CD1c-positive myeloid dendritic cell (primary cell): Measurements from ENCODE around the gene PSMC3.
A peak's percentile ranks its signal among the peaks of the same experiment; 100 is the strongest.

Experiments used
- DNase-seq: peaks from one replicate; pipeline ENCODE4 v3.0.0-alpha.2; 2016; ENCODE audit errors: extremely low spot score

The PSMC3 gene

GRCh38 chr11:47394322-47395222 lies 31.7 kb downstream of the PSMC3 start:
- DNase-seq = peak; percentile 93

DNA sequence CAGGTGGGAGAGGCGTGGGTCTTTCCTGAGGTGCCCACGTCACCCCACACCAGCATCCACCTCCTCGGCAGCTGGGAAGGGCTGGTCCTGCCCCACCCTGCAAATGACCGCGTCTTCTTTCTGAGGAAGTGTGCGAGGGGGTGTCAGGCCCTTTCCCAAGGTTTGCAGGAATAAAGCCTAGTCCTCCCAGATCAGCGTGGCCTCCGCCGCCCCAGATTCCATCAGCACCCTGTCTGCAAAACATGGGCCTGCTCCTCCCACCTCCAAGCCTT lies 32.3 kb downstream of the PSMC3 start:
- DNase-seq = peak; percentile 84

GRCh38 chr11:47393163-47394049 lies 32.8 kb downstream of the PSMC3 start:
- peak; percentile 73 for DNase-seq

- DNase-seq = peak; percentile 79
Observed at GRCh38 chr11:47392546-47393162, 33.6 kb downstream of the PSMC3 start.

- no peak for DNase-seq
Observed at GRCh38 chr11:47391711-47392432, 34.4 kb downstream of the PSMC3 start.

DNA sequence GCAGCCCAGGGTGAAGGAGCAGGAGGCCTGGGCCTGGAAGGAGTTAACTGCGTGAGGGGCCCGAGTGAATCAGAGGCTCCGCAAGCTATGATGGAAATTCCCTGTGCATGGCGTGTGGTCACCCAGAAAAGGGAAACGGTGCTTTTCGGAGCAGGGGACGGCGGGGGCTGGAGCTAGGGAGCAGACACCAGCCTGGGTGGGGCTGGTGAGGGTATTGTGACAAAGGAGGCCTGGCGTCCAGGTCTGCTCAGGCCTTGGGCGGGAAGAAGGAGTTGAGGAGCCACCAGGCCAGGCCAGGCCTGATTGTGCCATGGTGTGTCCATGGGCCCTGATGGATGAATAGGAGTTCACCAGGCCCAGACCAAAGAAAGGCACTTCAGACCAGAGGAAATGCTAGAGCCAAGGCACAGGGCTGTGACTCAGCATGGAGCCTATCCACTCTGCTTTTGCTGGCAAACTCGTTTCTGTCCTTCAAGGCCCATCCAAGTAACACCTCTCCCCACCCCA lies 35.1 kb downstream of the PSMC3 start:
- DNase-seq = peak; percentile 95

DNA sequence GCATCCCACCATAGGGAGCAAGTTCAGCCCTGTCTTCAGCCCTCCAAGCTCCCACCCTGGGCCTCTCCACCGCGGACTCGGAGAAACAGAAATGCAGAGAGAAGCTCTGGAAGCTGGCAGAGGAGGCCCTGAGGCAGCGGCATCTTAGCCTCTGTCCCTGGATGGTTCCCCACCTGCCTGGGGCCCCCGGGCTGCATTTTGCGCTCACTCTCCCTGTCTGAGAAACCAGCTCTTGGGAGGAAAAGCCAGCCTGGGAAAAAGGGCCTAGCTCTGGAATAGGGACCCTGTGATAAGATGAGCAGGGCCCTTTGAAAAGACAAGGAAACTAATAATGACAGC lies 35.8 kb downstream of the PSMC3 start:
- no peak for DNase-seq

DNA sequence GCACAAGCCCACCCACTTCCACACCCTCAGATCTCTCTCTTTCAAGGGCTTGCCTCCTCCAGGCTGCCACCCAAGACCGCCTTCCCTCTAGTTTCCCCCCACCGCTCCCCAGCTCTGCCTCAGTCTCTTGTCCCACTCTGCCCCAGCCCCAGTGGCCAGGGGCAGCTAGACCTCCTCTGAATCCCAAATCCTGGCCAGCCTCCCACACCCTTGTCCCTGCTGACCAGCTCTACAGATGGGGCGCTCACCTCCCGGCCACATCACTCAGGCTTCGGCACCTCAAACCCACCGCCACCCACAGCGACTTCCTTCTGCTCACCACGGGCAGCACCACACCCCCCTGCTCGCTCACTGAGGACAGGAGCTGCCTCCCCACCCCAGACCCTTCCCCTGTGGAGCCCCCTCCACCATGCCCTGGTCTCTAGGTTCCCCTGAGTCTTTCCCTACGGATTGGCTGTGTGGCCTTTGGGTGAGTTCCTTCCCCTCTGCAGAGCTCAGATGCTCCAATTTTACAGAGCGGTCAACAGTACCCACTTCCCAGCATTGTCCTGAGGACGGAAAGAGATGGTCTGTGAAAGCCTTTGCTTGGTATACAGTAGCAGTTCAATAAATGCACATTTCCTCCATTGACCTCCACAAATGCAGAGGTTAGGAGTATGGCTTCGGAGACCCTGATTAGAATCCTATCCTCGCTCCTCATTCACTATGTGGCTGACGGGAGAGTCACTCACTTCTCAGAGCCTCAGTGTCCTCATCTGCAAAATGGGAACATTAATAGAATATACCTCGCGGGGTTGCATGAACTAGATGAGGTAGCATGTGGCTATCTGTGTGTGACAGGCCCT lies 36.4 kb downstream of the PSMC3 start:
- peak; percentile 46 for DNase-seq

GRCh38 chr11:47388697-47389576 lies 37.3 kb downstream of the PSMC3 start:
- DNase-seq = no peak

GRCh38 chr11:47387944-47388696 lies 38.1 kb downstream of the PSMC3 start:
- DNase-seq = peak; percentile 93

DNA sequence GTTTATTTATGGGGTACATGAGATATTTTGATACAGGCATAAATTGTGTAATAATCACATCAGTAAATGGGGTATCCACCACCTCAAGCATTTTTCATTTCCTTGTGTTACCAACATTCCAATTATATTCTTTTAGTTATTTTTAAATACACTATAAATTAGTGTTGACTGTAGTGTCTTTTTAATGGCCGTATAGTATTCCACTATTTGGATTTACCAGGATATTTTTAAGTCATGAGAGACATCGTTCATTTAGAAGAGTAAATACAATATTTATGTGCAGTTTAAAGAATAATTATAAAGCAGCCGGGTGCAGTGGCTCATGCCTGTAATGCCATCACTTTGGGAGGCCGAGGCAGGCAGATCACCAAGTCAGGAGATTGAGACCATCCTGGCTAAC lies 41.7 kb downstream of the PSMC3 start:
- no peak for DNase-seq

GRCh38 chr11:47383071-47383470 lies 43.2 kb downstream of the PSMC3 start:
- peak; percentile 80 for DNase-seq

DNA sequence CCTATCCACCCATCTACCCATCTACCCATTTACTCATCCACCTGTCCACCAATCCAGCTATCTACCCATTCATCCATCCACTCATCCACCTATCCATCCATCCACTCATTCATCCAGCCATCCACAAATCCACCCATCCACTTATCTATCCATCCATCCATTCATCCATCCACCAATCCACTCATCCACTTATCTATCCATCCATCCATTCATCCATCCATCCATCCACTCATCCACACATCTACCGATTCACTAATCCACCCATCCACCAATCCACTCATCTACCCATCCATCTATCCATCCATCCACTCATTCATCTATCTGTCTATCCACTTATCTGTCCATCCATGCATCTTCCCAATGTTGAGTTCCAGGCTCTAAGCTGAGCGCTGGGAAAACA lies 46.2 kb downstream of the PSMC3 start:
- no peak for DNase-seq

DNA sequence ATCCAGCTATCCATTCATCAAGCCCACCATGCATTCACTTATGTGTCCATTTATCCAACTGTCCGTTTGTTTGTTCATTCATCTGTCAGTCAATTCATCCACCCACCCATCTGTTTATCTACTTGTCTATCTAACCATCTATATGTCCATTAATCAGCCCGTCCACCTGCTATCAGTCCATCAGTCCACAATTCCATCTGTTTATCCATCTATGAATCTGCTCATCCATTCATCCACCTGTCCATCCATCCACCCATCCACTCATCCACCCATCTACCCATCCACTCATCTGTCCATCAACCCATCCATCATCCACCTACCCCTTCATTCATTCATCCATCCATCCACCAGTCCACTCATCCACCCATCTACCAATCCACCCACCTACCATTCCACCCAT lies 46.9 kb downstream of the PSMC3 start:
- DNase-seq = no peak

- DNase-seq = no peak
Observed at GRCh38 chr11:47378836-47379170, 47.4 kb downstream of the PSMC3 start.

DNA sequence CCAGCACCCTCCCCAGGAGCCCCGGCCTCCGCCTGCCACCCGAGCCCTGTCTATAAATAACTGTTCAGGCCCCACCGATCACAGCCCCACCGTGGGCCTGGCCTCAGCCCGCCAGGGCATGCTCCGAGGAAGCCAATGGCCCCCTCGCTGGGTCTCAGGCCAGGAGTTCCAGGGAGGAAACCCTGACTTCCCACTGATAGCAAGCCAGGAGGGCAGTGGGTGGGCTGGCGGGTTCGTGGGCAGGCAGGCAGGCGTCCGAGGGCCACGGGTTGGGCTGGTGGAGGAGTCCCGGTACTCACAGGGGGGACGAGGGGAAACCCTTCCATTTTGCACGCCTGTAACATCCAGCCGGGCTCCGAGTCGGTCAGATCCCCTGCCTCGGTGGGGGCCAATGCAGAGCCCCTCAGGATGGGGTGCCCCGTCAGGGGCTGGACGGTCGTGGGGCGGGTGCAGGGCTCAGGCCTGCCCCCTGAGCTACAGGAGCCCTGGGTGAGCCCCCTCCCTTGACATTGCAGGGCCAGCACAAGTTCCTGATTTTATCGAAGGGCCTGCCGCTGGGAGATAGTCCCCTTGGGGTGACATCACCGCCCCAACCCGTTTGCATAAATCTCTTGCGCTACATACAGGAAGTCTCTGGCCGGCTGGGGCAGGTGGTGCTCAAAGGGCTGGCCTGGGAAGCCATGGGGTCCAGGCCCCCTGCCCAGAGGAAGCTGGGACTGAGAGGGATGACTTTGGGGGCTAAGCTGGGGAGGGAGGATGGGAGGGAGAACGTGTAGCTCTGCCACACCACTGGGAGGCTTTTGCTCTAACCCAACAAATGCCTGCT lies 48.0 kb downstream of the PSMC3 start, which contains the start of gene SPI1:
SPI1 (minus strand) TSS at position 538 of the 826 bp plus-strand sequence; CDS start at position 344, 194 bp downstream.
- peak; percentile 94 for DNase-seq

DNA sequence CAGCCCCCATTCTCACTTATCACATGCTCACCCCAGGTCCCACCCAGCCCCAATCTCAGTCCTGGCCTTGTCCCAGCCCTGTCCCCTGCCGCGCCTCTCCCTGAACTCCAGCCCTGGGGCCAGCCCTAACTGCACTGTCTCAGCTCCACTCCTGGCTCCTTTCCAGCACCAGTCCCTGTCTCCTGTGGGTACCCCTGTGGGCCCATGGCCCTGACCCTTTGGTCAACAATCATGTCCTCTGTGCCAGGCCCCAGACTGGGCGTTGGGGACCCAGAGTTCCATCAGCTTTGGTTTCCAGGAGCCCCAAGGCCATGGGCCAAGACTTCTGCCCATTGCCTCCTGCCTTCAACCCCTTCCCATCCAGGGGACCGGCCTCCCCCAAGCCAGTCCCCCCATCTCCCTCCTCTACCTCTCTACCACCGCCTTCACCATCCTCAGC lies 48.6 kb downstream of the PSMC3 start:
- no peak for DNase-seq
